Dermis microvascular lymphatic vessel endothelial cell (primary cell): ENCODE measurements around the gene IRF2. TPM values are rescaled to one million over a fixed set of nuclear protein-coding genes. Genes with fewer than 3 reads are reported as not detected.

Source experiments
- DNase-seq, 2 donors: peaks; one replicate each; pipeline versions ENCODE4 v3.0.0 to v3.0.0-alpha.2; 2010; ENCODE audit warnings: low read depth in 2 of 2
- total RNA-seq: library from RNA; depleted of rRNA; stranded (reverse); fragments of >200 nt; gene quantifications from 2 replicates; pipeline ENCODE4 v1.2.1, GENCODE V29; 2014

Gene IRF2
- total RNA-seq, 1 donor from 2014 or later, result 20.0 TPM

GRCh38 chr4:184409911-184410692 is 64.2 kb downstream of the IRF2 start:
- peak in 1 of 2 donors; percentile 43 for DNase-seq

- no peak for DNase-seq
These were observed 64.8 kb downstream of the IRF2 start for GRCh38 chr4:184409502-184409901.

- DNase-seq, result no peak
These were observed 65.7 kb downstream of the IRF2 start for GRCh38 chr4:184408684-184409081.

- peak in 1 of 2 donors; percentile 34 for DNase-seq
These were observed 66.2 kb downstream of the IRF2 start for GRCh38 chr4:184408021-184408683.

GRCh38 chr4:184406958-184407391 is 67.4 kb downstream of the IRF2 start:
- no peak for DNase-seq

- no peak for DNase-seq
These were observed 70.3 kb downstream of the IRF2 start for GRCh38 chr4:184404047-184404446.

- no peak for DNase-seq
These were observed 71.0 kb downstream of the IRF2 start for GRCh38 chr4:184403384-184403781.

- DNase-seq, result no peak
These were observed 71.5 kb downstream of the IRF2 start for GRCh38 chr4:184402740-184403383.

GRCh38 chr4:184402239-184402638 is 72.1 kb downstream of the IRF2 start:
- no peak for DNase-seq

GRCh38 chr4:184401397-184402171 is 72.8 kb downstream of the IRF2 start:
- DNase-seq, result peak; percentile 75 to 78

- DNase-seq, result no peak
These were observed 73.5 kb downstream of the IRF2 start for GRCh38 chr4:184400891-184401290.

- peak; percentile 91 to 95 for DNase-seq
These were observed 73.9 kb downstream of the IRF2 start for GRCh38 chr4:184400375-184400870.

GRCh38 chr4:184399512-184399908 is 74.8 kb downstream of the IRF2 start:
- no peak for DNase-seq

- DNase-seq, result no peak
These were observed 75.4 kb downstream of the IRF2 start for GRCh38 chr4:184398741-184399511.

- no peak for DNase-seq
These were observed 76.7 kb downstream of the IRF2 start for GRCh38 chr4:184397516-184398163.

GRCh38 chr4:184396570-184397515 is 77.5 kb downstream of the IRF2 start:
- no peak for DNase-seq

GRCh38 chr4:184395971-184396391 is 78.4 kb downstream of the IRF2 start:
- DNase-seq, result no peak

GRCh38 chr4:184395451-184395917 is 78.9 kb downstream of the IRF2 start:
- no peak for DNase-seq
